ENCODE data around the gene FAM229A.

The FAM229A gene

DNA sequence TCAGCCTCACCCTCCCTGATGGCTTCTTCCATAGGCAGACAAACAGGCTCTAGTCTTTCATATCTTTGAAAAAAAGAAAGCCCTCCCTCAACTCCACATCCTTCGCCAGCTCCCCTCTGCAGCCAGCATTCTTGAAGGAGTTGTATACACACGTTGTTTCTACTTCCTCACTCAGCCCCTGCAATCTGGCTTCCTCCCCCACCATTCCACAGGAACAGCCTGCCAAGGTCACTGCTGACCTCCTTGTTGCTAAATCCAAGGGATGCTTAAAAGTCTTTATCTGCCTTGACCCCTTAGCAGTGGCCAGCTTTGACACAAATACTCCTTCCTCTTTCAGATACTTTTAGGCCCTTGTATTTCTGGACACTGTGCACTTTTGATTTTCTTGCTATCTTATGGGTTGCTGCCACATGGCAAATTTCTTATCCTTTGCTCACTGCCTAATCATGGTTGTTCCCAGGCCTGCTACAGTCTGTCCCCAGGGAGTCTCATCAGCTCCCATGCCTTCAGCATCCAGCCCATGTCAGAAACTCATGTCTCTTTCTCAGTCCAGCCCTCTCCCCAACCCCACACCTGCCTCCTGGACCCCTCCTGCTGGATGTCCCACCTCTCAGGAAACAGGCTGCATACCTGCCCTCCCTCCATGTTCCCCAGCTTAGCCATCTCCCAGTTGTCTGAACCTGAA, 8.3 kb downstream of the FAM229A start:
- DNase-seq: no peak
- H3K36me3 Mint-ChIP-seq (ENCODE audit: low read depth): no peaks in the 10 kb centered on the region
- peaks cover 1% of the 10 kb centered on the region for H3K27me3 Mint-ChIP-seq (ENCODE audit: low read depth, poor library complexity)
- TF ChIP-seq, protein P1, sequence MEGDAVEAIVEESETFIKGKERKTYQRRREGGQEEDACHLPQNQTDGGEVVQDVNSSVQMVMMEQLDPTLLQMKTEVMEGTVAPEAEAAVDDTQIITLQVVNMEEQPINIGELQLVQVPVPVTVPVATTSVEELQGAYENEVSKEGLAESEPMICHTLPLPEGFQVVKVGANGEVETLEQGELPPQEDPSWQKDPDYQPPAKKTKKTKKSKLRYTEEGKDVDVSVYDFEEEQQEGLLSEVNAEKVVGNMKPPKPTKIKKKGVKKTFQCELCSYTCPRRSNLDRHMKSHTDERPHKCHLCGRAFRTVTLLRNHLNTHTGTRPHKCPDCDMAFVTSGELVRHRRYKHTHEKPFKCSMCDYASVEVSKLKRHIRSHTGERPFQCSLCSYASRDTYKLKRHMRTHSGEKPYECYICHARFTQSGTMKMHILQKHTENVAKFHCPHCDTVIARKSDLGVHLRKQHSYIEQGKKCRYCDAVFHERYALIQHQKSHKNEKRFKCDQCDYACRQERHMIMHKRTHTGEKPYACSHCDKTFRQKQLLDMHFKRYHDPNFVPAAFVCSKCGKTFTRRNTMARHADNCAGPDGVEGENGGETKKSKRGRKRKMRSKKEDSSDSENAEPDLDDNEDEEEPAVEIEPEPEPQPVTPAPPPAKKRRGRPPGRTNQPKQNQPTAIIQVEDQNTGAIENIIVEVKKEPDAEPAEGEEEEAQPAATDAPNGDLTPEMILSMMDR (IDR thresholded peaks at IDR 0.05): no peak
- peak overlapping the region; percentile 64 for H3K27ac Mint-ChIP-seq
- peaks cover 39% of the 10 kb centered on the region for H3K4me1 Mint-ChIP-seq
- peak overlapping the region; percentile 77 for H3K4me3 Mint-ChIP-seq
- peaks cover 16% of the 10 kb centered on the region for H3K9me3 Mint-ChIP-seq

DNA sequence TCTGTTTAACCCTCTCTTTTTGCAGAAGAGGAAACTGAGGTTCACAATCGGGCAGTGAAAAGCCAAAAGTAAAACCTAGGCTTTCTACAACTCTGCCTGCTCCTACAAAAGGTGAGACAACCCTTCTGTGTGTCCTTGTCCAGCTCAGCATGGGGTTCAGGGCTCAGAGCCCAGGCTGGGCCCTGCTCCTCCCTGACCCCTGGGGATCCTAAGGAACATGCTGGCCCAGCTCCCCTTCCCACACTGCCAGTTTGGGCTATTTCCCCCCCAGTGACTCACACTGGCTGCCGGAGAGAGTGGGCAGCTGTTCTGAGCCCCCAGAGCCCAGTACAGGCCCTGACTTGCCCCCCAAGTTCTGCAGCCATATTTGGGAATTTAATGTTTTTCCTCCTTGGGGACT, 8.9 kb downstream of the FAM229A start:
- Mint-ChIP-seq H3K4me3 (peak overlapping the region; percentile 77), H3K36me3 (ENCODE audit: low read depth) (no peaks in the 10 kb centered on the region), H3K27me3 (ENCODE audit: low read depth, poor library complexity) (peaks cover 4% of the 10 kb centered on the region), H3K4me1 (peaks cover 39% of the 10 kb centered on the region), H3K9me3 (peaks cover 16% of the 10 kb centered on the region), H3K27ac (peak overlapping the region; percentile 64)
- TF ChIP-seq, protein P1 (IDR thresholded peaks at IDR 0.05): no peak
- no peak for DNase-seq

DNA sequence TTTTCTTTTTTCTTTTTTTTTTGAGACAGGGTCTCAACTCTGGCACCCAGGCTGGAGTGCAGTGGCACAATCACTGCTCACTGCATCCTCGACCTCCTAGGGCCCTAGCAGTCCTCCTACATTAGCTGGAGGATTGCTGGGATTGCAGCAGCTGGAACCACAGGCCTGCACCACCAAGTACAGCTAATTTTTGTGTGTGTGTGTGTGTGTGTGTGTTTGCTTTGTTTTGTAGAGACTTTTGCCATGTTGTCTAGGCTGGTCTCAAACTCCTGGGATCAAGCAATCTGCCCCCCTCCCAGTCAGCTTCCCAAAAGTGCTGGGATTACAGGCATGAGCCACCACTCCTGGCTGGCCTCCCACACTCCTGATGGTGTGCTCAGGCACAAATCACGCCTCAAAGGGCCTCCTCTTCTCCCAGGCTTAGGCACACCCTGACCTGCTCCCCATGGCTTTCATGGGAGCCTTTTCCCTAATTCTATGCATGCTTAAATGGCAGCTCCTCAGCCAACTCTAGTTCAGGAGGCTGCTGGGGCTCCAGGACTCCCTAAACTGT, 9.4 kb downstream of the FAM229A start:
- Mint-ChIP-seq H3K4me1 (peaks cover 43% of the 10 kb centered on the region), H3K27ac (no peak overlapping the region)
- TF ChIP-seq, protein P1 (IDR thresholded peaks at IDR 0.05): no peak

DNA sequence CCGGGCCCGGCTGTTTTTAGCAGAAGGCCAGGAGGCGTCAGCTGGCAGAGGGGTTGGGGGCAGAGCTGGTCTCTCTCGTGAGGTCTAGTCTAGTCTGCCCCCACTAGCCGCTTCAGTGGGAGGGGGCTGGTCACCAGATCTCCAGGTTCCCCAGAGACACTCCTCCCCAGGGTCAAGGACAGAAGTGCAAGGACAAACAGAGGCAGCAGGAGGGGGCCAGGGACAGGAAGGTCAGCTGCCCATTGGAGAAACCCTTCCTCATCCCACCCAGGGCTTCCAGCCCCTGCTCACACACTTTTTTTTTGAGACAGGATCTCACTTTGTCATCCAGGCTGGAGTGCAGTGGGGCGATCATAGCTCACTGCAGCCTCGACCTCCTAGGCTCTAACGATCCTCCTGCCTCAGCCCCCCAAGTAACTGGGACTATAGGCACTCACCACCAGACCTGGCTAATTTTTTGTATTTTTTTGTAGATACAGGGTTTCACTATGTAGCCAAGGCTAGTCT, 10.0 kb downstream of the FAM229A start:
- H3K4me3 Mint-ChIP-seq: peak overlapping the region; percentile 77
- DNase-seq: no peak
- no peaks in the 10 kb centered on the region for H3K36me3 Mint-ChIP-seq (ENCODE audit: low read depth)
- H3K27me3 Mint-ChIP-seq (ENCODE audit: low read depth, poor library complexity): peaks cover 4% of the 10 kb centered on the region
- peaks cover 16% of the 10 kb centered on the region for H3K9me3 Mint-ChIP-seq
- TF ChIP-seq, protein P1 (IDR thresholded peaks at IDR 0.05): no peak
- peak overlapping the region; percentile 86 for H3K27ac Mint-ChIP-seq
- H3K4me1 Mint-ChIP-seq: peaks cover 44% of the 10 kb centered on the region

More for the DNA sequence above, 9.4 kb downstream of the FAM229A start:
- Mint-ChIP-seq H3K4me3 (peak overlapping the region; percentile 77), H3K36me3 (ENCODE audit: low read depth) (no peaks in the 10 kb centered on the region), H3K9me3 (peaks cover 16% of the 10 kb centered on the region), H3K27me3 (ENCODE audit: low read depth, poor library complexity) (peaks cover 4% of the 10 kb centered on the region)
- no peak for DNase-seq

DNA sequence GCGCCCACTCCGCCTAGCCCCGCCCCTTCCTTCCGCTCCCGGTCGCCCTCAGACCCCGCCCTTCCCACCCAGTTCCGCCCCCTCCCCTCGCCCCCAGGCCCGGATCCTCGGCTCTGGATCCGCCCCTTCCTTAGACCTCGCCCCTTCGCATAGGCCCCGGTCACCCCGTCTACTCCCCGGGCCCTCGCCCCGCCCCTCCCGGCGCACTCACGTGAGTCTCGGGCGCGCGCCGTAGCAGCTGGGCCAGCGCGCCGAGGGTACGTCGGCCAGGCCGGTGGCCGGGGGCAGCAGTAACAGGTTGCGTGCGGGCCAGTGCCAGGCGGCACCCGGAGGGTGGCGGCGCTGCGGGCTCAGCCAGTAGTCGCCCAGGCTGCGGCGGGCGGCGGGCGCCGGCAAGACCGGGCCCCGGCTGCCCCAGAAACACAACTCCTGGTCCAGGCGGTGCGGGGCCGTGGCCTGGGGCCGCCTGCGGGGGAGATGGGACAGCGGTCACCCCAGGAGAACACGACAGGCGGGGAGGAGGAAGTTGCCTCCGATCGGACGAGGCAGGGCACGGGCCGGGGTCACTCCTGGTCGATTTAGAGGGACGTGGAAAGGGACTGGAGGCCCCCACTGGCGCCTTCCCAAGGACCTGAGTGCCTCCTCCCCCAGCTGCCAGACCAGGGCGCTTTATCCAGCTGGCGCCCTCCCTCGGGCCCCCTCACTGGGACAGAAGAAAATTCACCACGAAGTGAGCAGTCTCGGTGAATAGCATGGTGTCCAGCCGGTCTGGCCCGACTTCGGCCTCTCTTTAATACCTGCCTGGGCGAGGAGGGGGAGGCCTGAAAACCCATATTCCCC, 10.7 kb downstream of the FAM229A start:
- Mint-ChIP-seq H3K36me3 (ENCODE audit: low read depth) (no peaks in the 10 kb centered on the region), H3K4me3 (peak overlapping the region; percentile 85), H3K9me3 (peaks cover 16% of the 10 kb centered on the region), H3K4me1 (peaks cover 51% of the 10 kb centered on the region), H3K27ac (no peak overlapping the region), H3K27me3 (ENCODE audit: low read depth, poor library complexity) (peaks cover 4% of the 10 kb centered on the region)
- TF ChIP-seq, protein P1 (IDR thresholded peaks at IDR 0.05): no peak
- peak; percentile 95 for DNase-seq

Data from nephron progenitor cell (in vitro differentiated cells).